Activated gamma-delta T cell treated with anti-CD3 and anti-CD28 coated beads, Interleukin-2, amount 50 U/mL, for 16 hours (primary cell): ENCODE measurements around the gene L3MBTL3.

Experiments
- DNase-seq: peaks from one replicate; pipeline ENCODE4 v3.0.0-alpha.2; 2020; ENCODE audit warnings: low read depth

Gene L3MBTL3

GRCh38 chr6:130183271-130184222 lies 165.2 kb downstream of the L3MBTL3 start:
- no peak for DNase-seq

GRCh38 chr6:130185658-130186057 lies 167.3 kb downstream of the L3MBTL3 start:
- no peak for DNase-seq

- no peak for DNase-seq
These were observed 169.2 kb downstream of the L3MBTL3 start for GRCh38 chr6:130187335-130188206.

GRCh38 chr6:130188207-130188899 lies 170.0 kb downstream of the L3MBTL3 start:
- no peak for DNase-seq

DNA sequence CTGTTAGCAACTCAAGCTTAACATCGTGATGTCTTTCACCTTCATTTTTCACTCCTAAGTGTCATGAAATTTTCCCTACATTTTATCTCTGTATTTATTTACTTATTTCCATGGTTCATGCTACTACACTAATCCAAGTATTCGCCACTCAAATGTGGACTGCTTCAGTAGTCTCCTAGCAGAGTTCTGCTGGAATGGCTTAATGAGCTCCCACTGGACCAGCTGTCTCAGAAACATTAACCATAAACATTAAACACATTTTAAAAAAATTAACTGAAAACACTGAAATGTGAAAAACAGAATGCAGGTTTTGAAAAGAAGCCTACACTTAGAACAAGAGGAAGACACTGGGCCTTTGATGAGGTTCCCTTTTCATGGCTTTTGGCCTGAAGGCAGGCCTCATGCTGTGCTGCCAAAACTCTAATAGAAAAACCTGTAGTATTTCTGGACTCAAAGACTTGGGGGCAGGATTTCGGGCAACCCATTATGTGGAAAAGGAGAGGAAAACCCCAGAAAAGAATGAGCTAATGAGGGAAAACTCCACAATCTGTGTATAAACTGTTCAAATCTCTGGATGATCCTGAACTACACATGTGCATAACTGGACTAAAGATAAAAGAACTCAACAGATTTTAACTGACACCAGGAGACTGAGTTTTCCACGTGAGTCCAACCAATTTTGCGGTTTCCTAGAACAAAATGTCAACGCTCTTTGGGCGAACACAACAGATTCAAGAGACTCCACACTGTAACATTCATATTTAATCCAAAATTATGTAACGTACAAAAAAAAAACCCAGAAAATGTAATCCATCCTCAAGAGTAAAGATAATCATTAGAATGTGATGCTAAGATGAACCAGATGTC lies 171.4 kb downstream of the L3MBTL3 start:
- DNase-seq: no peak
